Measurements from ENCODE around the gene BRD4.

The BRD4 gene

GRCh38 chr19:15332311-15332996 lies at the start of gene BRD4:
Gene BRD4 (minus strand): TSS chr19:15332539. CDS start chr19:15273099, 59,440 bp downstream.
- Histone ChIP-seq H3K9ac (ENCODE audit: low read depth, low read length) (peak within 1 kb of the TSS; percentile 92), H3K36me3 (ENCODE audit: control insufficient read depth, insufficient read depth, low read length) (no peaks in the 10 kb centered on the region), H3K27ac (ENCODE audit: low read depth, low read length) (peak within 1 kb of the TSS; percentile 96), H3K4me3 (ENCODE audit: low read depth, low read length) (peak within 1 kb of the TSS; percentile 96), H3K9me3 (ENCODE audit: control insufficient read depth, insufficient read depth, low read length) (no peaks in the 10 kb centered on the region), H3K27me3 (ENCODE audit: control insufficient read depth, insufficient read depth, low read length) (no peaks in the 10 kb centered on the region), H3K4me1 (ENCODE audit: control insufficient read depth, insufficient read depth, low read length) (peaks cover 16% of the 10 kb centered on the region)

- Histone ChIP-seq H3K4me3 (ENCODE audit: low read depth, low read length) (no peak overlapping the region), H3K9ac (ENCODE audit: low read depth, low read length) (no peak overlapping the region), H3K36me3 (ENCODE audit: control insufficient read depth, insufficient read depth, low read length) (peaks cover 22% of the 10 kb centered on the region), H3K27me3 (ENCODE audit: control insufficient read depth, insufficient read depth, low read length) (no peaks in the 10 kb centered on the region), H3K9me3 (ENCODE audit: control insufficient read depth, insufficient read depth, low read length) (no peaks in the 10 kb centered on the region), H3K4me1 (ENCODE audit: control insufficient read depth, insufficient read depth, low read length) (peaks cover 9% of the 10 kb centered on the region), H3K27ac (ENCODE audit: low read depth, low read length) (no peak overlapping the region)
Measured at GRCh38 chr19:15381864-15382263, 49.5 kb upstream of the BRD4 start.

GRCh38 chr19:15381429-15381828 lies 49.1 kb upstream of the BRD4 start:
- Histone ChIP-seq H3K36me3 (ENCODE audit: control insufficient read depth, insufficient read depth, low read length) (peaks cover 20% of the 10 kb centered on the region), H3K4me1 (ENCODE audit: control insufficient read depth, insufficient read depth, low read length) (peaks cover 9% of the 10 kb centered on the region), H3K9ac (ENCODE audit: low read depth, low read length) (no peak overlapping the region), H3K9me3 (ENCODE audit: control insufficient read depth, insufficient read depth, low read length) (no peaks in the 10 kb centered on the region), H3K4me3 (ENCODE audit: low read depth, low read length) (peak overlapping the region; percentile 100; the same call in 1 of the 2 replicates), H3K27ac (ENCODE audit: low read depth, low read length) (no peak overlapping the region), H3K27me3 (ENCODE audit: control insufficient read depth, insufficient read depth, low read length) (no peaks in the 10 kb centered on the region)

GRCh38 chr19:15379999-15380647 lies 47.8 kb upstream of the BRD4 start:
- H3K27ac ChIP-seq (ENCODE audit: low read depth, low read length), result peak overlapping the region; percentile 94
- H3K36me3 ChIP-seq (ENCODE audit: control insufficient read depth, insufficient read depth, low read length), result peaks cover 17% of the 10 kb centered on the region; the same call in 1 of the 2 replicates
- peak overlapping the region; percentile 100 for H3K4me3 ChIP-seq (ENCODE audit: low read depth, low read length)
- peak overlapping the region; percentile 71 for H3K9ac ChIP-seq (ENCODE audit: low read depth, low read length)
- peaks cover 9% of the 10 kb centered on the region for H3K4me1 ChIP-seq (ENCODE audit: control insufficient read depth, insufficient read depth, low read length)
- H3K9me3 ChIP-seq (ENCODE audit: control insufficient read depth, insufficient read depth, low read length), result no peaks in the 10 kb centered on the region
- H3K27me3 ChIP-seq (ENCODE audit: control insufficient read depth, insufficient read depth, low read length), result no peaks in the 10 kb centered on the region

GRCh38 chr19:15379083-15379998 lies 47.0 kb upstream of the BRD4 start, which contains the start of gene AKAP8:
Gene AKAP8 (minus strand): TSS chr19:15379787. CDS start chr19:15379731, 56 bp downstream.
- H3K27me3 ChIP-seq (ENCODE audit: control insufficient read depth, insufficient read depth, low read length), result no peaks in the 10 kb centered on the region
- H3K9me3 ChIP-seq (ENCODE audit: control insufficient read depth, insufficient read depth, low read length), result no peaks in the 10 kb centered on the region
- peak within 1 kb of the TSS; percentile 100 for H3K9ac ChIP-seq (ENCODE audit: low read depth, low read length)
- H3K4me3 ChIP-seq (ENCODE audit: low read depth, low read length), result peak within 1 kb of the TSS; percentile 100
- H3K36me3 ChIP-seq (ENCODE audit: control insufficient read depth, insufficient read depth, low read length), result peaks cover 17% of the 10 kb centered on the region; the same call in 1 of the 2 replicates
- H3K27ac ChIP-seq (ENCODE audit: low read depth, low read length), result peak within 1 kb of the TSS; percentile 96
- peaks cover 9% of the 10 kb centered on the region for H3K4me1 ChIP-seq (ENCODE audit: control insufficient read depth, insufficient read depth, low read length)

GRCh38 chr19:15378534-15379082 lies 46.3 kb upstream of the BRD4 start:
- Histone ChIP-seq H3K4me1 (ENCODE audit: control insufficient read depth, insufficient read depth, low read length) (peaks cover 9% of the 10 kb centered on the region), H3K27ac (ENCODE audit: low read depth, low read length) (peak overlapping the region; percentile 96), H3K4me3 (ENCODE audit: low read depth, low read length) (peak overlapping the region; percentile 100), H3K9ac (ENCODE audit: low read depth, low read length) (peak overlapping the region; percentile 100), H3K36me3 (ENCODE audit: control insufficient read depth, insufficient read depth, low read length) (peaks cover 18% of the 10 kb centered on the region; the same call in 1 of the 2 replicates), H3K9me3 (ENCODE audit: control insufficient read depth, insufficient read depth, low read length) (no peaks in the 10 kb centered on the region), H3K27me3 (ENCODE audit: control insufficient read depth, insufficient read depth, low read length) (no peaks in the 10 kb centered on the region)

- H3K27me3 ChIP-seq (ENCODE audit: control insufficient read depth, insufficient read depth, low read length), result no peaks in the 10 kb centered on the region
- no peak overlapping the region for H3K4me3 ChIP-seq (ENCODE audit: low read depth, low read length)
- no peak overlapping the region for H3K27ac ChIP-seq (ENCODE audit: low read depth, low read length)
- no peaks in the 10 kb centered on the region for H3K4me1 ChIP-seq (ENCODE audit: control insufficient read depth, insufficient read depth, low read length)
- peaks cover 39% of the 10 kb centered on the region for H3K36me3 ChIP-seq (ENCODE audit: control insufficient read depth, insufficient read depth, low read length)
- H3K9ac ChIP-seq (ENCODE audit: low read depth, low read length), result no peak overlapping the region
- no peaks in the 10 kb centered on the region for H3K9me3 ChIP-seq (ENCODE audit: control insufficient read depth, insufficient read depth, low read length)
Measured at GRCh38 chr19:15374796-15375440, 42.6 kb upstream of the BRD4 start.

GRCh38 chr19:15374105-15374651 lies 41.8 kb upstream of the BRD4 start:
- no peaks in the 10 kb centered on the region for H3K27me3 ChIP-seq (ENCODE audit: control insufficient read depth, insufficient read depth, low read length)
- no peaks in the 10 kb centered on the region for H3K4me1 ChIP-seq (ENCODE audit: control insufficient read depth, insufficient read depth, low read length)
- H3K27ac ChIP-seq (ENCODE audit: low read depth, low read length), result no peak overlapping the region
- H3K4me3 ChIP-seq (ENCODE audit: low read depth, low read length), result no peak overlapping the region
- H3K9me3 ChIP-seq (ENCODE audit: control insufficient read depth, insufficient read depth, low read length), result no peaks in the 10 kb centered on the region
- no peak overlapping the region for H3K9ac ChIP-seq (ENCODE audit: low read depth, low read length)
- H3K36me3 ChIP-seq (ENCODE audit: control insufficient read depth, insufficient read depth, low read length), result peaks cover 46% of the 10 kb centered on the region

- no peak overlapping the region for H3K9ac ChIP-seq (ENCODE audit: low read depth, low read length)
- no peak overlapping the region for H3K27ac ChIP-seq (ENCODE audit: low read depth, low read length)
- no peak overlapping the region for H3K4me3 ChIP-seq (ENCODE audit: low read depth, low read length)
- no peaks in the 10 kb centered on the region for H3K4me1 ChIP-seq (ENCODE audit: control insufficient read depth, insufficient read depth, low read length)
- peaks cover 52% of the 10 kb centered on the region for H3K36me3 ChIP-seq (ENCODE audit: control insufficient read depth, insufficient read depth, low read length)
- H3K9me3 ChIP-seq (ENCODE audit: control insufficient read depth, insufficient read depth, low read length), result no peaks in the 10 kb centered on the region
- no peaks in the 10 kb centered on the region for H3K27me3 ChIP-seq (ENCODE audit: control insufficient read depth, insufficient read depth, low read length)
Measured at GRCh38 chr19:15373644-15374043, 41.3 kb upstream of the BRD4 start.

- H3K27ac ChIP-seq (ENCODE audit: low read depth, low read length), result no peak overlapping the region
- H3K9me3 ChIP-seq (ENCODE audit: control insufficient read depth, insufficient read depth, low read length), result no peaks in the 10 kb centered on the region
- no peak overlapping the region for H3K9ac ChIP-seq (ENCODE audit: low read depth, low read length)
- no peaks in the 10 kb centered on the region for H3K4me1 ChIP-seq (ENCODE audit: control insufficient read depth, insufficient read depth, low read length)
- no peak overlapping the region for H3K4me3 ChIP-seq (ENCODE audit: low read depth, low read length)
- peaks cover 59% of the 10 kb centered on the region for H3K36me3 ChIP-seq (ENCODE audit: control insufficient read depth, insufficient read depth, low read length)
- no peaks in the 10 kb centered on the region for H3K27me3 ChIP-seq (ENCODE audit: control insufficient read depth, insufficient read depth, low read length)
Measured at GRCh38 chr19:15372891-15373301, 40.6 kb upstream of the BRD4 start.
